ENCODE measurements around the gene NR1H3.

Gene NR1H3

GRCh38 chr11:47244448-47245350, 13.1 kb upstream of the NR1H3 start:
- no peak for DNase-seq (ENCODE audit: low read depth)

GRCh38 chr11:47245611-47246357, 12.0 kb upstream of the NR1H3 start:
- no peak for DNase-seq (ENCODE audit: low read depth)

GRCh38 chr11:47247502-47247901, 10.3 kb upstream of the NR1H3 start:
- DNase-seq (ENCODE audit: low read depth) = no peak

GRCh38 chr11:47248304-47248663, 9.5 kb upstream of the NR1H3 start:
- no peak for DNase-seq (ENCODE audit: low read depth)

GRCh38 chr11:47248664-47249377, 9.0 kb upstream of the NR1H3 start, which contains the start of gene ACP2:
TSS of gene ACP2 (minus strand) at chr11:47248814. CDS start at chr11:47248789, 25 bp downstream.
- DNase-seq (ENCODE audit: low read depth) = peak; percentile 86

GRCh38 chr11:47249378-47249715, 8.4 kb upstream of the NR1H3 start:
- no peak for DNase-seq (ENCODE audit: low read depth)

GRCh38 chr11:47251751-47252150, 6.0 kb upstream of the NR1H3 start:
- no peak for DNase-seq (ENCODE audit: low read depth)

GRCh38 chr11:47253660-47254059, 4.1 kb upstream of the NR1H3 start:
- no peak for DNase-seq (ENCODE audit: low read depth)

GRCh38 chr11:47254386-47254785, 3.4 kb upstream of the NR1H3 start:
- DNase-seq (ENCODE audit: low read depth) = no peak

- DNase-seq (ENCODE audit: low read depth) = no peak
These were observed 1.4 kb upstream of the NR1H3 start for GRCh38 chr11:47256374-47256773.

GRCh38 chr11:47257177-47257516, 649 bp upstream of the NR1H3 start:
- DNase-seq (ENCODE audit: low read depth) = no peak

- DNase-seq (ENCODE audit: low read depth) = no peak
These were observed 614 bp downstream of the NR1H3 start for GRCh38 chr11:47258317-47258902.

- no peak for DNase-seq (ENCODE audit: low read depth)
These were observed 1.6 kb downstream of the NR1H3 start for GRCh38 chr11:47259232-47259977.

GRCh38 chr11:47260366-47260765, 2.6 kb downstream of the NR1H3 start:
- DNase-seq (ENCODE audit: low read depth) = no peak

GRCh38 chr11:47261291-47261800, 3.5 kb downstream of the NR1H3 start:
- no peak for DNase-seq (ENCODE audit: low read depth)

GRCh38 chr11:47264119-47264518, 6.3 kb downstream of the NR1H3 start:
- DNase-seq (ENCODE audit: low read depth) = no peak

- no peak for DNase-seq (ENCODE audit: low read depth)
These were observed 6.7 kb downstream of the NR1H3 start for GRCh38 chr11:47264521-47264920.

GRCh38 chr11:47267876-47268275, 10.1 kb downstream of the NR1H3 start:
- no peak for DNase-seq (ENCODE audit: low read depth)

- no peak for DNase-seq (ENCODE audit: low read depth)
These were observed 10.7 kb downstream of the NR1H3 start for GRCh38 chr11:47268448-47269001.

- peak; percentile 82 for DNase-seq (ENCODE audit: low read depth)
These were observed 11.4 kb downstream of the NR1H3 start for GRCh38 chr11:47269002-47269828.
